GM12878 (cell line): Measurements from ENCODE around the gene TGFB1. TPM values are rescaled to one million over a fixed set of nuclear protein-coding genes. Genes with fewer than 3 reads are reported as not detected.

Experiments used
- ATAC-seq: fragments of 200-7000 bp; cut with Tn5 transposase; 3 replicates; pipeline ENCODE4 v1.9.1; 2020; ENCODE audit warnings: mild to moderate bottlenecking, moderate library complexity
- BruUV-seq: library from RNA; stranded (reverse); fragments of 400-500 nt; replicated peaks from 2 replicates; lab custom pipeline; 2021; lab: Mats Ljungman, UMichigan
- CTCF ChIA-PET: fragments of 300-600 bp; sonication (Branson Sonifier 250); formaldehyde crosslinking; extraction: SDS; loops from one replicate; lab custom pipeline; 2021; ENCODE audit warnings: inconsistent platforms; lab: Yijun Ruan, JAX
- POLR2A ChIA-PET: fragments of 350-600 bp; formaldehyde crosslinking; extraction: SDS; loops from one replicate; lab custom pipeline; 2021; ENCODE audit warnings: inconsistent platforms; lab: Charles Lee
- RAD21 ChIA-PET: fragments of 300-600 bp; sonication (Branson Sonifier 250); formaldehyde crosslinking; loops from one replicate; lab custom pipeline; 2023; ENCODE audit warnings: antibody characterized with exemption; ENCODE audit not compliant: unreplicated experiment; lab: Charles Lee
- SMC1A ChIA-PET: fragments of 300-600 bp; sonication (Branson Sonifier 250); formaldehyde crosslinking; loops from one replicate; lab custom pipeline; 2023; ENCODE audit not compliant: unreplicated experiment, uncharacterized antibody; lab: Charles Lee
- DNase-seq: peaks from one replicate; pipeline ENCODE4 v3.0.0-alpha.2; 2011; ENCODE audit warnings: low read depth, low spot score
- FAIRE-seq: peaks from 3 replicates; lab custom pipeline; 2011; peaks lifted over from hg19 to GRCh38; lab: Jason Lieb, UNC
- H2AFZ ChIP-seq: 2 replicates; pipeline ENCODE4 v1.6.0; 2011; ENCODE audit warnings: low read depth, low read length, control low read depth; ENCODE audit not compliant: control insufficient read depth
- H3K27ac ChIP-seq: 2 replicates; pipeline ENCODE4 v1.5.1; 2011; ENCODE audit warnings: control low read depth; ENCODE audit not compliant: control insufficient read depth, insufficient read depth
- H3K27me3 ChIP-seq, 2 experiments: replicated peaks in 1 of 2; 2 replicates each; pipeline versions ENCODE4 v1.6.0 to v1.6.1; 2011; ENCODE audit warnings: low read length in 1 of 2; ENCODE audit not compliant: control insufficient read depth in 2 of 2, insufficient read depth in 2 of 2
- H3K36me3 ChIP-seq, 2 experiments: 2 replicates each; pipeline ENCODE4 v1.5.1; 2011; ENCODE audit warnings: low read length in 1 of 2; ENCODE audit not compliant: control insufficient read depth in 2 of 2, insufficient read depth in 2 of 2
- H3K4me1 ChIP-seq: 2 replicates; pipeline ENCODE4 v1.6.1; 2011; ENCODE audit warnings: mild to moderate bottlenecking, low read length, moderate library complexity, mixed read lengths; ENCODE audit not compliant: control insufficient read depth, insufficient read depth
- H3K4me2 ChIP-seq: 2 replicates; pipeline ENCODE4 v1.6.0; 2011; ENCODE audit warnings: control low read depth; ENCODE audit not compliant: control insufficient read depth, insufficient read depth
- H3K4me3 ChIP-seq: fragments of 200-600 bp; sonication (generic); 2 replicates; pipeline ENCODE4 v1.5.1; 2016
- H3K79me2 ChIP-seq: 2 replicates; pipeline ENCODE4 v1.6.0; 2011; ENCODE audit warnings: low read length; ENCODE audit not compliant: control insufficient read depth, insufficient read depth
- H3K9ac ChIP-seq: 2 replicates; pipeline ENCODE4 v1.8.0; 2011; ENCODE audit warnings: low read length, control low read depth, mixed read lengths; ENCODE audit not compliant: control insufficient read depth, insufficient read depth
- H3K9me3 ChIP-seq: replicated peaks from 3 replicates; pipeline ENCODE4 v1.5.1; 2011; ENCODE audit warnings: mild to moderate bottlenecking, low read length; ENCODE audit not compliant: control insufficient read depth, insufficient read depth
- H4K20me1 ChIP-seq: 2 replicates; pipeline ENCODE4 v1.6.0; 2011; ENCODE audit not compliant: control insufficient read depth, insufficient read depth
- CTCF ChIP-seq, 3 experiments: IDR thresholded peaks in 2 of 3; conservative IDR thresholded peaks in 1 of 3; 2 replicates each; pipeline ENCODE4 v1.5.1; 2011; ENCODE audit warnings: low read depth in 3 of 3, low read length in 3 of 3, mild to moderate bottlenecking in 3 of 3, control low read depth in 2 of 3, moderate library complexity in 2 of 3, inconsistent platforms in 1 of 3, mixed read lengths in 1 of 3; ENCODE audit not compliant: control insufficient read depth in 2 of 3, insufficient read depth in 1 of 3; ENCODE audit errors: extremely low read depth in 1 of 3
- SIX5 ChIP-seq: IDR thresholded peaks from 2 replicates; pipeline ENCODE4 v1.6.1; 2011; ENCODE audit warnings: mild to moderate bottlenecking, low read depth, low read length, moderate library complexity; ENCODE audit not compliant: severe bottlenecking
- SMAD5 ChIP-seq: IDR thresholded peaks from 2 replicates; pipeline ENCODE4 v1.6.1; 2016; ENCODE audit warnings: antibody characterized with exemption, low read depth
- TBL1XR1 ChIP-seq: IDR thresholded peaks from 2 replicates; pipeline ENCODE4 v1.6.1; 2012; ENCODE audit warnings: low read depth, low read length, improper control_type of control experiment
- ZNF207 ChIP-seq: fragments of 450-650 bp; IDR thresholded peaks from 2 replicates; pipeline ENCODE4 v1.6.1; 2014; ENCODE audit warnings: antibody characterized with exemption, mild to moderate bottlenecking, borderline replicate concordance
- ZNF24 ChIP-seq: fragments of 450-650 bp; IDR thresholded peaks from 2 replicates; pipeline ENCODE4 v1.6.1; 2017; ENCODE audit warnings: antibody characterized with exemption, mild to moderate bottlenecking
- WGBS: methylation state at CpG from one replicate; pipeline ENCODE4 v1.1.6; 2016; ENCODE audit warnings: low lambda C conversion rate; ENCODE audit not compliant: insufficient replicate concordance, insufficient coverage; ENCODE audit errors: missing lambda C conversion rate; 5-methylcytosine and 5-hydroxymethylcytosine counted together
- in situ Hi-C: fragments of 300-500 bp; cut with MboI; formaldehyde crosslinking; loops from 9 replicates; pipeline ENCODE4 v1.14.3; 2018; ENCODE audit warnings: mixed read lengths
- intact Hi-C: fragments of 100-400 bp; cut with micrococcal nuclease; formaldehyde crosslinking; loops from one replicate; pipeline ENCODE4 v1.14.2; 2022; ENCODE audit not compliant: unreplicated experiment
- polyA plus RNA-seq, 11 experiments: library from polyadenylated mRNA; depleted of rRNA in 4 of 11; unstranded in 6 of 11; stranded (reverse) in 5 of 11; fragments of >200 nt; fragmentation: Nextera tagmentation in 4 of 11; fragmentation: Illumina TruSeq in 1 of 11; extraction: Ambion mirVana in 4 of 11; extraction: Trizol in 1 of 11; gene quantifications; 1 replicate in 1 of 11; 2 replicates in 10 of 11; pipeline versions ENCODE4 v1.2.1 to v1.2.3, GENCODE V29; 2011 to 2016; ENCODE audit warnings: inconsistent platforms in 2 of 11, missing spikeins in 2 of 11, low read depth in 1 of 11
- total RNA-seq, 4 experiments: library from RNA; depleted of rRNA in 3 of 4; stranded (reverse); fragments of >200 nt in 3 of 4; fragmentation: Illumina TruSeq in 1 of 4; extraction: Trizol in 1 of 4; gene quantifications; 2 replicates each; pipeline versions ENCODE4 v1.2.1 to v1.2.3, GENCODE V29; 2013 to 2021

TGFB1 gene
- total and polyA plus RNA-seq, 10 of the 15 experiments (the other 5 are each of a cell fraction or from before 2014, with no cell fraction given): 0.23 to 120 (median 10.9) TPM

DNA sequence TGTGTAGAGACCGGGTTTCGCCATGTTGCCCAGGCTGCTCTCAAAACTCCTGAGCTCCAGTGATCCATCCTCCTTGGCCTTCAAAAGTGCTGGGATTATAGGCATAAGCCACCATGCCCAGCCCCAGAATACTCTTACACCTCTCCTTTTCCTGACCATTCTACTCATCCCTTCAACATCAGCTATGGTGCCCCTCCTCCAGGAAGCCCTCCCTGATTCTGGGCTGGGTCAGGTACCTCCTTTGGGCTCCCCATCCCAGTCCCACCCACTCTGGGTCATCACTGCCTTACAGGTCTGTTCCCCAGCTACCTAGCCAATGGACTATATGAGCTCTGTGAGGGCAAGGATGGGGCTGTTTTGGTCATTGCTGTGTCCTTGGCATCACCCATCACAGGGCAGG, 9.6 kb downstream of the TGFB1 start:
- in situ Hi-C loops: no loop called here
- Histone ChIP-seq H3K27ac (no peak overlapping the region), H3K9me3 (no peaks in the 10 kb centered on the region), H3K79me2 (peaks cover 14% of the 10 kb centered on the region), H3K4me1 (peaks cover 5% of the 10 kb centered on the region), H3K9ac (no peak overlapping the region), H3K27me3 (no peaks in the 10 kb centered on the region), H3K4me3 (no peak overlapping the region), H3K36me3 (peaks cover 23 to 24% of the 10 kb centered on the region in 2 experiments; a peak in 3 of 4 replicates), H3K4me2 (no peak overlapping the region), H2AFZ (no peak overlapping the region), H4K20me1 (0 out of 2 replicates have a peak, but pooled peaks cover 1% of the 10 kb centered on the region)
- intact Hi-C loops: no loop called here
- no peak for TF ChIP-seq SMAD5
- TF ChIP-seq TBL1XR1: no peak
- WGBS: 100% methylated on average over 2 of the region's 2 CpGs
- DNase-seq: no peak
- ChIA-PET SMC1A (no interaction called here), POLR2A (no interaction called here), RAD21 (no interaction called here), CTCF (no interaction called here)
- FAIRE-seq: no peak
- BruUV-seq: no TSS peak
- no peak for ATAC-seq

DNA sequence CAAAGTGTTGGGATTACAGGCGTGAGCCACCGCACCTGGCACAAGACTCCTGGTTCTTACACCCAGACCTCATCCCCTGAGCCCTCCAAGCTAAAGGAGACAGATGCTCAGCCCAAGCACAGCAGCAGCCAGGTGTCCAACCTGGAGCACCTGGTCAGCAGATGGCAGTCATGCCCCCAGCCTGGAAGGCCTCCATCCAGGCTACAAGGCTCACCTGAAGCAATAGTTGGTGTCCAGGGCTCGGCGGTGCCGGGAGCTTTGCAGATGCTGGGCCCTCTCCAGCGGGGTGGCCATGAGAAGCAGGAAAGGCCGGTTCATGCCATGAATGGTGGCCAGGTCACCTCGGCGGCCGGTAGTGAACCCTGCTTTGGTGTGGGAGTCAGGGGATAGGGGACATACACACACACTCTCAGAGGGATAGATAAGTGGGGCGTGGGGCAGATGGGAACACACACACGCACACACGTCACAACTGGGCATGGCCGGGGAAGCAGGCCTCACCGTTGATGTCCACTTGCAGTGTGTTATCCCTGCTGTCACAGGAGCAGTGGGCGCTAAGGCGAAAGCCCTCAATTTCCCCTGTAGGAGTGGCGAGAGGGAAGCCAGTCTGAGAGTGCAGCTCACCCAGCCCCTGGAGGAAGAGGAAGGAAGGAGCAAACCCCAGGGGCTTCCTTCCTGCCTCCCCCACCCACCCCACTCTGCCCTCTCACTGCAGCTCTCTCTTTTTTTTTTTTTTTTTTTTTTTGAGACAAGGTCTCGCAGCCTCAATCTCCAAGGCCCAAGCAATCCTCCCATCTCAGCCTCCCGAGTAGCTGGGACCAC, 11.8 kb downstream of the TGFB1 start:
- Histone ChIP-seq H3K79me2 (no peaks in the 10 kb centered on the region; the same call in 1 of the 2 replicates), H3K4me1 (no peaks in the 10 kb centered on the region; the same call in 1 of the 2 replicates), H3K27me3 (no peaks in the 10 kb centered on the region), H3K4me3 (no peak overlapping the region), H3K4me2 (no peak overlapping the region), H4K20me1 (no peaks in the 10 kb centered on the region), H3K36me3 (peaks cover 20 to 22% of the 10 kb centered on the region in 2 experiments; a peak in 3 of 4 replicates), H3K9me3 (no peaks in the 10 kb centered on the region), H3K27ac (no peak overlapping the region), H2AFZ (no peak overlapping the region), H3K9ac (no peak overlapping the region)
- no TSS peak for BruUV-seq
- DNase-seq (no peak), ATAC-seq (no peak), FAIRE-seq (no peak)
- ChIA-PET CTCF (no interaction called here), POLR2A (interaction anchor here (0.6 to 0.7 kb wide), 2 partner anchors 9 to 10 kb away, joined by 3 to 6 read pairs; no protein-coding TSS in a partner anchor), SMC1A (no interaction called here), RAD21 (interaction anchor here (1.2 kb wide), 1 partner anchor 13 kb away, joined by 4 read pairs; no protein-coding TSS in a partner anchor)
- TF ChIP-seq ZNF24 (no peak), CTCF (IDR thresholded peaks at IDR 0.05 in 2 of 3, conservative IDR thresholded peaks at IDR 0.05 in 1 of 3; ENCODE audit: control insufficient read depth in 2 of 3, extremely low read depth in 1 of 3, insufficient read depth in 1 of 3, low read depth in 3 of 3, low read length in 3 of 3) (peak in 1 of 3 experiments; percentile 4; a peak in 1 of 6 replicates), SIX5 (no peak), ZNF207 (no peak)
- WGBS: 96% methylated on average over 18 of the region's 20 CpGs
- in situ Hi-C loops (no loop called here), intact Hi-C loops (no loop called here)
